GM12801 (cell line): Measurements from ENCODE around the gene SRCAP.

Source experiments
- TF ChIP-seq, protein P1 (sequence below): IDR thresholded peaks from one replicate; pipeline ENCODE4 v1.5.1; 2011; ENCODE audit warnings: control low read depth; ENCODE audit not compliant: insufficient read length; ENCODE audit errors: extremely low read depth

SRCAP gene

DNA sequence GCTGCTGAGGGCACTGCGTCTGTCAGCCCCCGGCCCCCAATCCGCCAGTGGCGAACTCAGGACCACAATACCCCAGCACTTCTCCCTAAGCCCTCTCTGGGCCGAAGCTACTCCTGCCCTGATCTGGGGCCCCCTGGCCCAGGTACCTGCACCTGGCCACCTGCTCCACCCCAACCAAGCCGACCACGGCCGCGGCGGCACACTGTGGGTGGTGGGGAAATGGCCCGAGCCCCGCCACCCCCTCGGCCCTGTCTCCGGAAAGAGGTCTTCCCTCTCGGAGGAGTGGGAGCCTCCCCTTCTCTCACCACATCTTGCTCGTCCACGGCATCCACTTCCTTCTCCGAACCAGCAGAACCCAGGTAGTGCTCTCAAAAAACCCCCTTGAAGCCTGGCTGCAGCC is 44.1 kb upstream of the SRCAP start:
- TF ChIP-seq, protein P1, sequence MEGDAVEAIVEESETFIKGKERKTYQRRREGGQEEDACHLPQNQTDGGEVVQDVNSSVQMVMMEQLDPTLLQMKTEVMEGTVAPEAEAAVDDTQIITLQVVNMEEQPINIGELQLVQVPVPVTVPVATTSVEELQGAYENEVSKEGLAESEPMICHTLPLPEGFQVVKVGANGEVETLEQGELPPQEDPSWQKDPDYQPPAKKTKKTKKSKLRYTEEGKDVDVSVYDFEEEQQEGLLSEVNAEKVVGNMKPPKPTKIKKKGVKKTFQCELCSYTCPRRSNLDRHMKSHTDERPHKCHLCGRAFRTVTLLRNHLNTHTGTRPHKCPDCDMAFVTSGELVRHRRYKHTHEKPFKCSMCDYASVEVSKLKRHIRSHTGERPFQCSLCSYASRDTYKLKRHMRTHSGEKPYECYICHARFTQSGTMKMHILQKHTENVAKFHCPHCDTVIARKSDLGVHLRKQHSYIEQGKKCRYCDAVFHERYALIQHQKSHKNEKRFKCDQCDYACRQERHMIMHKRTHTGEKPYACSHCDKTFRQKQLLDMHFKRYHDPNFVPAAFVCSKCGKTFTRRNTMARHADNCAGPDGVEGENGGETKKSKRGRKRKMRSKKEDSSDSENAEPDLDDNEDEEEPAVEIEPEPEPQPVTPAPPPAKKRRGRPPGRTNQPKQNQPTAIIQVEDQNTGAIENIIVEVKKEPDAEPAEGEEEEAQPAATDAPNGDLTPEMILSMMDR, result no peak

DNA sequence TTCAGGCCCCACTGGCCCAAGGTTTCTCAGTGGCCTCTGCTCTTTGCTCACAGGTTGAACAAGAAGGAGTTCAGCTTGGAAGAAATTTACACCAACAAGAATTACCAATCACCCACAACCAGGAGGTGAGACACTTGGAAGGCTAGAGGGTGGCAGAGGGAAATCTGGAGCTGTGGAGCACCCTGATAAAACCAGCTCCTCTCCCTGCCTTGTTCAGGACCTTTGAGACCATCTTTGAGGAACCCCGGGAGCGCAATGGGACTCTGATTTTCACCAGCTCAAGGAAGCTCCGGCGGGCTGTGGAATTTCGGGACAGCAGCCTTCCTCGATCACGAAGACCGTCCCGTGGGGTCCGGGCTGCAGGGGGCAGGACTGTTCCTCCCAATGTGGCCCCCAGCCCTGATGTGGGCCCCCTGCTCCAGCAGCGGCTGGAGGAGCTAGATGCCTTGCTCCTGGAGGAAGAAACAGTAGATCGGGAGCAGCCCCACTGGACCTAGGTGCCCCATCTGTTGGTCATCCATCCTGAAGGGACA is 43.1 kb upstream of the SRCAP start:
- TF ChIP-seq, protein P1, result no peak

DNA sequence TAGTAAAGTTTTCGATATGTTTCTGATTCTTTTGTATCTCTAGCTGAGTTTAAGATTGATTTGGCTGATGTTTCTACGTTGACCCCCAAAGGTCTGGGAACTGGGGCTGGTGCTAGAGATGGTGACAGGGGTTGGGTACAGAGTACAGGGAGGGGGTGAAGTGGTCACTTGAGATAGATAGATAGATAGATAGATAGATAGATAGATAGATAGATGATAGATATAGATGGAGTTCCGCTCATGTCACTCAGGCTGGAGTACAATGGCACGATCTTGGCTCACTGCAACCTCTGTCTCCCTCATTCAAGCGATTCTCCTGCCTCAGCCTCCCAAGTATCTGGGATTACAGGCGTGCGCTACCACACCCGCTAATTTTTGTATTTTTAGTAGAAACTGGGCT is 42.6 kb upstream of the SRCAP start:
- TF ChIP-seq, protein P1, result no peak

DNA sequence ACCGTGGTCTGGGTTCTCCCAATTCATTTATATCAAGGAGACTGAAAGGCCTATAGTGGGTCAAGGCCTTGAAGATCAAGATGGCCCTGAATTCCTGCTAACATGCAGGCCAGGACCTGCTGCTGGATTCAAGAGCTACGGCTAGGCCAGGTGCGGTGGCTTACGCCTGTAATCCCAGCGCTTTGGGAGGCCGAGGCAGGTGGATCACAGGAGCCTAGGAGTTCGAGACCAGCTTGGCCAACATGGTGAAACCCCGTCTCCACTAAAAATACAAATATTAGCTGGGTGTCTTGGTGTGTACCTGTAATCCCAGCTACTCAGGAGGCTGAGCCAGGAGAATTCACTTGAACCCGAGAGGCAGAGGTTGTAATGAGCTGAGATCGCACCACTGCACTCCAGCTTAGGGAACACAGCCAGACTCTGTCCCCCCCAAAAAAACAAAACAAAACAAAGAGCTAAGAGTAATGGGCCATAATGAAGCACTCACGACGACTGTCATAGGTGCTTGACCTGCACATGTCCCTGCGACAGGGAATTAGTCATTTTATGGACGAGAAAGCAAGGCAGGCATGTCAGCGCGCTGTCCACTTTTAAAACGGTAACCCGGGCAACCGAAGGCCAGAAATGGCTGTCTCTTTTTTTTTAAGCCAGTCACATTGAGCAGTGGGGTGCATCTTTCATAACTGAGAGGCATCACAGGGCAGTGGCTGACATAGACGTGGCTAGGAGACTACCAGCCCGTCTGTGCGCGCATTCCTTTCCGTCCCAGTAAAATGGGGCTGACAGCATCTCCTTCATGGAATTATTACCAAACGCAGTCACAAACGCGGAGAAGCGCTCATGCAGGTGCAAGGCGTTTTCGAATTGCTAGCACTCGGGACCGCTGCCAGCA is 41.8 kb upstream of the SRCAP start:
- TF ChIP-seq, protein P1, result no peak

DNA sequence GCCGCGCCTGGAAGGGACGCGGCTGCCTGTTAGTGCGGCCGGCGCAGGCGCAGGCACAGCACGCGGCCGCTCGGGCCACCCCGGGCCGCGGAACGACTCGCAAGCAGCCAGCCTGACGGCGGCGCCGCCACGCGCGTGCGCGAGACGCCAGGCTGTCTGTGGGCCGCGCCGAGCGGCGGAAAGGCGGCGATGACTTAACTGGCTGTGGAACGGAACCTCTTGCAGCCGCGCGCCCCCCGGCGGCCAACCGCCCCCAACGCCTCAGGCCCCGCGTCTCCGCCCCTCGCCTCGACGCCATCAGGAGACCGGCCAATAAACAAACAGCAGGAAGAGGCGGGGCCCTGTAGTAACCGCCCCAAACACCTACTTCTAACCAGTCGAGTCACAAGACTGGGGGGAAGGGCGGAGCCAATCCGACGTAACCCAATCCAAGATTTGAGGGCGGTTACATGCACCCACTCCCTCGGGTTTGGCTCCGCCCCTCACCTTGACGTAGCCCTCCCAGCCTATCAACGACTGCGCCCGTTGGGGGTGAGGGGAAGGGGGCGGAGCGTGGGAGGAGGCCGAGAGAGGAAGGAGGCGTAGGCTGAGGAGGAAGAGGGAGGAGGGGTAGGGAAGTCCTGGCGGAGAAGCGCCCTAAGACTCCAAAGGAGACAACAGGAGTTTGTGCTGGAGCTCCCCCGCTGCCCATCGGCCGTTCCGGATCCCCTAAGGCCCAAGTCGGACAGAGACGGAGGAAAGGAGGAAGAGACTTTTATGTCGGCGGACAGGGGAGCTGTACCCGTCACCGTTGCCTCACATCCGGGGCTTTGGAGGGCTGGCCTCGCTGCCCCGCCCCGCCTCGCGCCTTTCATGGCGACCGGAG is 40.9 kb upstream of the SRCAP start, which contains the start of gene FBRS:
Gene FBRS, plus strand, starts transcription at position 566 of the 865 bp plus-strand sequence. CDS start 1,088 bp downstream, outside the sequence.
- TF ChIP-seq, protein P1, result no peak

DNA sequence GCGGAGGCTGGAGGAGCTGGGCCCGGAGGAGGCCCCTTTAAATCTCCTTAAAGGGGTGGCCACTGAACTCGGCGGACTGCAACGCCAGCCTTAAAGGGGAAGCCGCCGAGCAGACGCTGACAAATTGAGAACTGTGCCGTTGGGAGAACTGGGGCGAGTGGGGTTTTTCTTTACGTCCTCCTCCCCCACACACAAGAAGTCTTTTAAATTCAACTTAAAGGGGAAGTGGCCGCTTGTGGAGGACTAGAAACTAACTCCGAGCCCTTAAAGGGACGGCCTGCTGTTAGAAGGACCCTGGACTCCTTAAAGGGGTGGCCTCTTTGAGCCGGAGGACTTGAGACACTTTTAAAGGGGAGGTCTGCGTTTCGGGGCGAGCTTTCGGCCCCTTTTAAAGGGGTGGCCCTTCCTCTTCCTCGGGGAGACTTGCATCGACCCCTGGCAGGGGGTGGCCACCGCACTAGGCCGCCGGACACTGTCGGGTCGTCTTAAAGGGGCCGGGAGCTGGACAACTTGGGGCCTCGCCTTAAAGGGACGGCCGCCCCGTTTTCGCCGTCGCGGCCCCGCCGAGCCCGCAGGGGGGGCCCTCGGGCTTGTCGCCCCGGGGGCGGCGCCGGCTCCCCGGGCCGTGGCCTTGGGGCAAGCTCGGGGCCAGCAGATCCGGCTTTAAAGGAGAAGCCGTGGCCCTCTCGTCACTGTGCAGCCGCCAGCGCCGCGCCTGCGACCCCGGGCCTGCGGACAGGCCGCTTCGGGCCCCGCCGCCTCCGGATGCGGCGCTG is 40.1 kb upstream of the SRCAP start:
- TF ChIP-seq, protein P1, result no peak
